Coronary artery (tissue), 2 donors: Measurements from ENCODE around the gene WWC2.
"Not testable (repeated sequence)": the region's sequence is repeated elsewhere in the genome, so short reads cannot be mapped to it uniquely, and the experiment has no call there.

Experiments used
- DNase-seq: peaks from one replicate; pipeline ENCODE4 v3.0.0-alpha.2; 2017; ENCODE audit warnings: low spot score
- H3K27ac ChIP-seq, 2 donors: fragments of 200-600 bp; sonication (generic); one replicate each; pipeline ENCODE4 v1.5.1; 2016 to 2019
- H3K4me3 ChIP-seq: fragments of 200-600 bp; sonication (generic); 2 replicates; pipeline ENCODE4 v1.5.1; 2016; ENCODE audit warnings: mild to moderate bottlenecking, moderate library complexity
- TF ChIP-seq, protein P1 (sequence below): fragments of 200-600 bp; sonication (generic); IDR thresholded peaks from one replicate; pipeline ENCODE4 v1.5.1; 2019; ENCODE audit warnings: antibody characterized with exemption

The WWC2 gene

GRCh38 chr4:183111452-183111885 lies 12.4 kb downstream of the WWC2 start:
- H3K27ac ChIP-seq: no peak overlapping the region
- DNase-seq: no peak
- TF ChIP-seq, protein P1, sequence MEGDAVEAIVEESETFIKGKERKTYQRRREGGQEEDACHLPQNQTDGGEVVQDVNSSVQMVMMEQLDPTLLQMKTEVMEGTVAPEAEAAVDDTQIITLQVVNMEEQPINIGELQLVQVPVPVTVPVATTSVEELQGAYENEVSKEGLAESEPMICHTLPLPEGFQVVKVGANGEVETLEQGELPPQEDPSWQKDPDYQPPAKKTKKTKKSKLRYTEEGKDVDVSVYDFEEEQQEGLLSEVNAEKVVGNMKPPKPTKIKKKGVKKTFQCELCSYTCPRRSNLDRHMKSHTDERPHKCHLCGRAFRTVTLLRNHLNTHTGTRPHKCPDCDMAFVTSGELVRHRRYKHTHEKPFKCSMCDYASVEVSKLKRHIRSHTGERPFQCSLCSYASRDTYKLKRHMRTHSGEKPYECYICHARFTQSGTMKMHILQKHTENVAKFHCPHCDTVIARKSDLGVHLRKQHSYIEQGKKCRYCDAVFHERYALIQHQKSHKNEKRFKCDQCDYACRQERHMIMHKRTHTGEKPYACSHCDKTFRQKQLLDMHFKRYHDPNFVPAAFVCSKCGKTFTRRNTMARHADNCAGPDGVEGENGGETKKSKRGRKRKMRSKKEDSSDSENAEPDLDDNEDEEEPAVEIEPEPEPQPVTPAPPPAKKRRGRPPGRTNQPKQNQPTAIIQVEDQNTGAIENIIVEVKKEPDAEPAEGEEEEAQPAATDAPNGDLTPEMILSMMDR: no peak
- no peak overlapping the region for H3K4me3 ChIP-seq

- DNase-seq: no peak
- TF ChIP-seq, protein P1: no peak
- Histone ChIP-seq H3K4me3 (peak overlapping the region; percentile 43), H3K27ac (no peak overlapping the region)
Observed at GRCh38 chr4:183118141-183118540, 19.1 kb downstream of the WWC2 start.

- Histone ChIP-seq H3K4me3 (peak overlapping the region; percentile 43), H3K27ac (no peak overlapping the region)
- DNase-seq: no peak
- TF ChIP-seq, protein P1: no peak
Observed at GRCh38 chr4:183118585-183118984, 19.5 kb downstream of the WWC2 start.

DNA sequence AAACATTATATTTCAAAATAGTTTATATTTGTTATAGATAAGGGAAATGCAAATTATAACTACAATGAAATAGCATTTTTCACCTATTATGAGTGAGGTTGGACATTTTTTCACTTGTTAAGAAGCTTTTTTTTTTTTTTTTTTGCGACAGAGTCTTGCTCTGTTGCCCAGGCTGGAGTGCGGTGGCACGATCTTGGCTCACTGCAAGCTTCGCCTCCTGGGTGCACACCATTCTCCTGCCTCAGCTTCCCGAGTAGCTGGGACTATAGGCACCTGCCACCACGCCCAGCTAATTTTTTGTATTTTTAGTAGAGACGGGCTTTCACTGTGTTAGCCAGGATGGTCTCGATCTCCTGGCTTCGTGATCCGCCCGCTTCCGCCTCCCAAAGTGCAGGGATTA lies 22.6 kb downstream of the WWC2 start:
- H3K27ac ChIP-seq, DNase-seq, H3K4me3 ChIP-seq: not testable (repeated sequence)

- DNase-seq: no peak
- TF ChIP-seq, protein P1: no peak
- Histone ChIP-seq H3K27ac (no peak overlapping the region), H3K4me3 (no peak overlapping the region)
Observed at GRCh38 chr4:183124228-183124627, 25.2 kb downstream of the WWC2 start.

- no peak overlapping the region for H3K27ac ChIP-seq
- DNase-seq: no peak
- TF ChIP-seq, protein P1: no peak
- no peak overlapping the region for H3K4me3 ChIP-seq
Observed at GRCh38 chr4:183124865-183125264, 25.8 kb downstream of the WWC2 start.

- H3K4me3 ChIP-seq: no peak overlapping the region
- H3K27ac ChIP-seq: no peak overlapping the region
- no peak for DNase-seq
- TF ChIP-seq, protein P1: no peak
Observed at GRCh38 chr4:183129125-183129524, 30.1 kb downstream of the WWC2 start.

DNA sequence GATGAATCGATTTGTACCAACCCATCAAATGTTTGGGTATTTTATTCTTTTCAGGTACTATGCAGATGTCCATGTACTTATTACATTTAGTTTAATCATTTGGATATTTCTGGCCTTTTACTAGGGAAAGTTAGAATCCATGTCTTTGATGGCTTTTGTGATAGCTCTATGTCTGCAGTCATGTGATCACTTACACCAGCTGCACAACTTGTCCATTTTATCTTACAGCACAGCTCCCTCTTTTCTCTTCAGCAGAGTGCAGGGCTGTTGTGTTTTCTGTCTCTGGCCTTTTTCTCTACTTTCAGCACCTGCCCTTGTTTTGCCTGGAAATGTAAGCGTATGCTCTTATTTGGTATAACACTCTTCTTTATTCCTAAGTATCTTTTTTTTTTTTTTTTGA lies 30.6 kb downstream of the WWC2 start:
- TF ChIP-seq, protein P1: no peak
- DNase-seq: no peak
- H3K4me3 ChIP-seq: no peak overlapping the region
- H3K27ac ChIP-seq: no peak overlapping the region
